ENCODE measurements around the gene TTC31.

Gene TTC31

GRCh38 chr2:74488643-74489481, 6.0 kb downstream of the TTC31 start:
- no peak for DNase-seq

DNA sequence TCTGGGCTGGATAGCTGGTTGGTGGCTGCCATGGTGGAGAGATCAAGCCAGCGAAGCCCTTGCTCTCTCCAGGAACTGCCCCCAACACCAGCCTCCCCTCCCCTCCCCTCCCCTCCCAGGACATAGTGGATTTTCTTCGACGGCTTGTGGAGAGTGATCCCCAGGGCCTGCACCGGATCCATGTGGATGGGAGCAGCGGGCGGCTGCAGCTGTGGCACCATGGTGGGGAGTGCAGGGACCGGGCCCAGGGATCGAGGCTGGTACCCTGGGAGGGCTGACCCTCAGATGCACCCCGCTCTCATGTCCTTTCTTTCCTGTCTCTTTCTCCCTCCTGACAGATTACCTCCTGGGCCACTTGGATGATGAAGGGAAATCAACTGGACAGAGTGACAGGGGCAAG, 7.0 kb downstream of the TTC31 start:
- no peak for DNase-seq

- DNase-seq: no peak
Measured at GRCh38 chr2:74491648-74492544, 9.0 kb downstream of the TTC31 start.

DNA sequence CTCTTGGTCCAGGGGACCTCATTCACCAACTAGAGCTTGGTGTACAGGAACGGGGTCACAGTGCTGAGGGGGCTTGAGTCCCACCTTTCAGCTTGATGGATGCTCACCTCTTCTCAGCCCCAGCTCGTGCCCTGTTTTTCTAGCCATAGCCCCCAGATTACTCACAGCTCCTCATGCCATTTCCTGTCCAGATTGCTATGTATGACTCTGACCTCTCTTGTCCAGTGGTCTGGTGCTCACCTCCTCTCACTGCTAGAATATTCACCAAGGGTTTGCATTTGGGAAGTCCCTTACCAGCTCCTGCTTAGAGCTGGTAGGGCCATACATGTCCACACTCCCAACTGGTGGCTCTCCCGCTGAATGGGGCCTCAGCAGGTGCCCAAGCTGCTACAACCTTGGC, 10.7 kb downstream of the TTC31 start:
- DNase-seq: no peak

DNA sequence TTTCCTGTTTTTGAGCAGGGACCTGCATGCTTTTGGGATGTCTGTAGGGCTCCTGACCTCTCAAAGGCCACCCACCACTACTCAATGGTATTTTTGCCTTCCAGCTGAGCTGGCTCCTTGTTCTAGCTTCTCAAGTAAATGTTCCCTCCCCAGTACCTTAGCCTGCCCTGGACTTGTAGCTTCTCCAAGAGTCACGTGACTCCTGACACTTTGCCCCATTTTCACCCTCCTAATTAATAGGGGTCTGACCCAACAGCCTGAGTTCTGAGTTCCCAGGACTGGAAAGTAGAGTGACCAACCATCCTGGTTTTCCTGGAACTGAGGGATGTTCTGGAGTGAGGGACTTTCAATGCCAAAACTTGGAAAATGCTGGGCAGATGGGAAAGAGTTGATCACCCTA, 12.6 kb downstream of the TTC31 start:
- no peak for DNase-seq

DNA sequence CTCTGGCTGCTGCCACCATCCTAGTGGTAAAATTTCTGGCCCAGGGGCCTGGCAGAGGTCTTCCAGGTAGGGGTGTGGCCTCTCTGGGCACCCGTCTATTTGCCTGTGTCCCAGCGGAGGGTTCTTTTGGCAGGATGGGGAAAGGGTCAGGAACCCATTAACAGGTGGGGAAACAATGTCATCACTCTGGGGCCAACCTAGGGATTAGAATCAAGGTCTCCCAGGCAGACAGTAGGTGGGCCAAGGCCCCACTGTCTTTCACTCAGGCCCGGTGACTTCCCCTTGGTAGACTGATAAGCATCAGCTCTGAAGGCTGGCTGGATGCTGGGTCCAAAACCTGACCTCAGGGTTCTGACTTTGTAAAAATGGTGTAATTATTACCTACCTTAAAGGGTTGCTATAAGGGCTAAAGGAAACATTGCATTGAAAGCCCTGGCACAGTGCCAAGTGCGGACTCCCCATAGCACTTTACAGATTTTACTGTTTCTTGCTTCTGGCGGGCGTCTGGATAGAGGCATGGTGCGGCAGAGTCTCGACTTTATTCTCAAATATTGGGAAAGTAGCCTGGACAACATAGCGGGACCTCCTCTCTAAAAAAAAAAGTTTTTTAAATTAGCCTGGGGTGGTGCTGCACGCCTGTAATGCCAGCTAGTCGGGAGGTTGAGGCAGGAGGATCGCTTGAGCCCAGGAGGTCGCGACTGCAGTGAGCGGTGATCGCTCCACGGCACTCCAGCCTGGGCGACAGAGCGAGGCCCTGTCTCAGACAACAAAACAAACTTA, 14.3 kb downstream of the TTC31 start:
- no peak for DNase-seq

GRCh38 chr2:74497777-74498499, 15.1 kb downstream of the TTC31 start:
- peak in 1 of 5 donors; percentile 56 for DNase-seq

- DNase-seq: peak in 1 of 5 donors; percentile 36
Measured at GRCh38 chr2:74498500-74499266, 15.8 kb downstream of the TTC31 start.

- peak in 1 of 5 donors; percentile 29 for DNase-seq
Measured at GRCh38 chr2:74499267-74499939, 16.5 kb downstream of the TTC31 start, which contains the start of gene LBX2. Gene LBX2 (minus strand): TSS chr2:74499603. CDS start chr2:74499537, 66 bp downstream.

GRCh38 chr2:74499940-74500577, 17.2 kb downstream of the TTC31 start:
- no peak for DNase-seq

- DNase-seq: no peak
Measured at GRCh38 chr2:74500578-74500946, 17.7 kb downstream of the TTC31 start.

- DNase-seq: no peak
Measured at GRCh38 chr2:74501335-74502071, 18.6 kb downstream of the TTC31 start.

DNA sequence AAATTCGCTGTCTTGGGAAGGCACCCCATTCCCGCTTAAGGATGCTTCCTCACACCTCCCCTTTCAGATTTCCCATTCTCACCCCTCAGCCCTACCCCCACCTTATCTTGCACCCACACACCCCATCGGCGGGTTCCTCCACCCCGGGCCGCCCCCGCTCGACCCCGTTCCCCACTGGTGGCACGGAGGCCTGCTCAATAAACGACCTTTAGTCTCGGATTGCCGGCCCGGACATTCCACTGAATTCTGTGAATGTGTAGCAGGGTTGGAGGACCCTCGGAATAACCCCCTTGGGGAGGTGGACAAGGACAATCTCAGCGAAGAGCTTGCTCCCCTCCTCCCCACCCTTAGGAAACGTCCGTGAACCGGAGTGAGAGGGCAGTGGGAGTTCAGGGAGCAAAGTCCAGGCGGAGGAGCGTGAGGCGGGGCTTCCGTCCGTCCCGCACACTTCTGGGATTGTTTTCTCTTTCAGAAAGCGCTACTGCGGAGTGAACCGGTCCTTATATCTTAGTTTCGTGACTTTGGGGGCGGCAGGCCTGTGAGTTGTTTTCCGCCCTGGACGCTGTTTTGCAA, 19.4 kb downstream of the TTC31 start:
- no peak for DNase-seq

GRCh38 chr2:74502720-74503505, 20.0 kb downstream of the TTC31 start:
- DNase-seq: peak in 1 of 5 donors; percentile 69

DNA sequence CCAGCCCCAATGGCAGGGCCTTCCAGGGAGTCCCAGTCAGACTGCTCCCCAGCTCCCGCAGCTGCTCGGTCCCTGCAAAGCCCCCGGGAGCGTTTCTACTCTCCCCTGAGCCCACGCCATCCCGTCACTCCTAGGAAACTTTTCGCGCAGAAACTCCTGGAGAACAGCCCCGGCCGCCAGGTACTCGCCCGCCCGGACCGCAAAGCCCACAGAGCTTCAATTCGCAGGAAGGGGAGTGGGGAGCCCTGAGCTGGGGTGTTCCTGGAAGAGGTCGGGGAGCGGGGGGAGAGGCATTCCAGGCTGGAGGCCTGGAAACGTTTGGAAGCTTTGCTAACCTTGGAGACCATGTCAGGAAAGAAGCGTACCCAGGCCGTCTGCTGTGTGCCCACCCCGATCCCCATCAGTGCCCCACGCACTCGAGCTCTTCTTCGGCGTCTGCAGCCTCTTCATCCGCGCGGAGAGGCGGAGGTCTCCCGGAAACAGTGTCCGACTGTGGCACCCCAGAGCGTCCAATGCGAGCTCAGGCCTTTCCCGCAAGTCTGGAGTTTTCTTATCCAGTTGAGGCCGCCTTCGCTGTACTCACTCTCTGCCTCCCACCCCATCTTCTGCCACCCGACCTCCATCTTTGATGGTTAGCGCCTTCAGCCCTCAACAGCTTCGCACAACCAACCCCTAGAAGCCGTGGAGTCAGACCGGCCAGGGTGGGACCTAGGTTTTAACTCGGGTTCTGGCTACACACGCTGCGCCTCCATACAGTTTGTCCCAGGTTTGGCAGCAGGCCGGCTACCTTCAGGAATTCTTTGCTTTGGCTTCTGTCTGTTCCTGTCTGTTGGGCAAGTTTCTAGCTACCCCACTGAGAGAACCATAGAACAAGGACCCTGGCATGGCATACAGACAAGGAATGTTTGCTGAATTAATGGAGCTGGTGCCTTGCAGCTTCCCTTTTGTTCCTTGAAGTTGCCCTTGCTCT, 20.9 kb downstream of the TTC31 start:
- no peak for DNase-seq

GRCh38 chr2:74504591-74504990, 21.7 kb downstream of the TTC31 start:
- DNase-seq: no peak
